HEK293 (cell line): ENCODE results near the gene IL31RA.

Source experiments
- CTCF ChIA-PET: fragments of 350-600 bp; formaldehyde crosslinking; extraction: SDS; loops from one replicate; lab custom pipeline; 2021; ENCODE audit warnings: antibody characterized with exemption; lab: Yijun Ruan, JAX
- POLR2A ChIA-PET: fragments of 300-600 bp; formaldehyde crosslinking; extraction: SDS; loops from one replicate; lab custom pipeline; 2020; ENCODE audit warnings: antibody characterized with exemption, inconsistent platforms; lab: Yijun Ruan, JAX
- H3K27ac ChIP-seq: fragments of 200-500 bp; sonication (Bioruptor generic); 2 replicates; pipeline ENCODE4 v1.5.1; 2014; ENCODE audit warnings: low read depth, low read length, control low read depth, inconsistent platforms; ENCODE audit errors: extremely low read depth
- H3K36me3 ChIP-seq, 2 experiments: fragments of 200-500 bp in 1 of 2; sonication (Bioruptor generic) in 1 of 2; 1 replicate in 1 of 2; 2 replicates in 1 of 2; pipeline ENCODE4 v1.5.1; 2014 to 2017; ENCODE audit warnings: inconsistent platforms in 2 of 2, low read length in 2 of 2; ENCODE audit not compliant: control insufficient read depth in 2 of 2, insufficient read depth in 1 of 2
- H3K4me1 ChIP-seq: fragments of 200-500 bp; sonication (Bioruptor generic); 2 replicates; pipeline ENCODE4 v1.5.1; 2014; ENCODE audit warnings: mild to moderate bottlenecking, low read length, inconsistent platforms; ENCODE audit not compliant: control insufficient read depth, insufficient read depth
- H3K4me3 ChIP-seq: 2 replicates; pipeline ENCODE4 v1.5.1; 2011; ENCODE audit warnings: low read depth, mild to moderate bottlenecking, control low read depth, low read length, moderate library complexity
- H3K9me3 ChIP-seq: fragments of 200-500 bp; sonication (Bioruptor generic); 2 replicates; pipeline ENCODE4 v1.5.1; 2014; ENCODE audit warnings: low read depth, low read length, inconsistent platforms; ENCODE audit not compliant: control insufficient read depth, insufficient read depth
- KLF8 ChIP-seq: fragments of 450-650 bp; formaldehyde crosslinking; IDR thresholded peaks from 2 replicates; pipeline ENCODE4 v1.5.1; 2016; ENCODE audit warnings: missing biosample characterization, missing genetic modification characterization
- MEIS1 ChIP-seq: sonication (generic); formaldehyde crosslinking; IDR thresholded peaks from 2 replicates; pipeline ENCODE4 v1.8.1; 2022; ENCODE audit warnings: missing genetic modification reagents, mild to moderate bottlenecking, borderline replicate concordance
- TRIM28 ChIP-seq: IDR thresholded peaks from 2 replicates; pipeline ENCODE4 v1.6.1; 2011; ENCODE audit warnings: low read length, control low read depth, borderline replicate concordance
- WT1 ChIP-seq: fragments of 450-650 bp; formaldehyde crosslinking; IDR thresholded peaks from 2 replicates; pipeline ENCODE4 v1.5.1; 2016; ENCODE audit warnings: missing biosample characterization, missing genetic modification characterization
- YY1 ChIP-seq: fragments of 450-650 bp; formaldehyde crosslinking; IDR thresholded peaks from 2 replicates; pipeline ENCODE4 v1.5.1; 2018; ENCODE audit warnings: missing biosample characterization, missing genetic modification characterization
- ZBTB20 ChIP-seq: fragments of 450-650 bp; formaldehyde crosslinking; IDR thresholded peaks from 2 replicates; pipeline ENCODE4 v1.5.1; 2016; ENCODE audit warnings: missing biosample characterization, missing genetic modification characterization
- ZBTB21 ChIP-seq: fragments of 450-650 bp; formaldehyde crosslinking; IDR thresholded peaks from 2 replicates; pipeline ENCODE4 v1.5.1; 2017; ENCODE audit warnings: missing biosample characterization, missing genetic modification characterization
- ZFP41 ChIP-seq: fragments of 450-650 bp; formaldehyde crosslinking; IDR thresholded peaks from 2 replicates; pipeline ENCODE4 v1.5.1; 2016; ENCODE audit warnings: missing biosample characterization, missing genetic modification characterization, borderline replicate concordance
- ZNF2 ChIP-seq: fragments of 450-650 bp; formaldehyde crosslinking; IDR thresholded peaks from 2 replicates; pipeline ENCODE4 v1.5.1; 2016; ENCODE audit warnings: missing biosample characterization, missing genetic modification characterization
- ZNF335 ChIP-seq: fragments of 450-650 bp; formaldehyde crosslinking; conservative IDR thresholded peaks from 2 replicates; pipeline ENCODE4 v1.5.1; 2016; ENCODE audit warnings: missing biosample characterization, missing genetic modification characterization
- ZNF391 ChIP-seq: fragments of 450-650 bp; formaldehyde crosslinking; IDR thresholded peaks from 2 replicates; pipeline ENCODE4 v1.5.1; 2016; ENCODE audit warnings: low read depth, missing biosample characterization, missing genetic modification characterization, borderline replicate concordance
- ZNF544 ChIP-seq: fragments of 450-650 bp; formaldehyde crosslinking; IDR thresholded peaks from 2 replicates; pipeline ENCODE4 v1.5.0; 2017; ENCODE audit warnings: missing biosample characterization, missing genetic modification characterization
- ZNF747 ChIP-seq: fragments of 450-650 bp; formaldehyde crosslinking; IDR thresholded peaks from 2 replicates; pipeline ENCODE4 v1.5.1; 2016; ENCODE audit warnings: missing biosample characterization, missing genetic modification characterization
- ZNF830 ChIP-seq: fragments of 450-650 bp; IDR thresholded peaks from 2 replicates; pipeline ENCODE4 v1.5.0; 2018; ENCODE audit warnings: missing biosample characterization, missing genetic modification characterization, low read depth, mild to moderate bottlenecking, moderate library complexity
- TF ChIP-seq, protein P1 (sequence below): fragments of 450-650 bp; formaldehyde crosslinking; IDR thresholded peaks from 2 replicates; pipeline ENCODE4 v1.5.1; 2016; ENCODE audit warnings: missing biosample characterization, missing genetic modification characterization
- TF ChIP-seq, protein P2 (sequence below): fragments of 450-650 bp; formaldehyde crosslinking; IDR thresholded peaks from 2 replicates; pipeline ENCODE4 v1.5.1; 2016; ENCODE audit warnings: missing biosample characterization, missing genetic modification characterization

Gene IL31RA

DNA sequence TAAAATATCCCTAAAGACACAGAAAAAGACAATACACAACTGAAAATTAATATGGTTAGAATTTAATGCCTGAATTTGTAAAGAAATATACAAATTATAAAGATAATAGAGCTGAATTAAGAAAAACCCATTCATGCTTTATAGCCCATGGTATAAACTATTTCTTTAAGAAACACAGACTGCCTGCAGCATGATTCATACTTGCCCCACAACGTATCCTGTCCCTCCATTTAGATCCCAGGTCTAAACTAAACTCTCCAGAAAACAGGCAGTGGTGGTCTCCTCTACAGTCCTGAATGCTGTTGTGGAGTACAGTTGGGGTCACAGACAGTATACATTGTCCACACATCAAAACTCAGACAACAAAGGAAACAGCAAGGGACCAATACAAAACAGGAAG is 118.8 kb downstream of the IL31RA start:
- H3K27ac ChIP-seq, result no peak overlapping the region
- POLR2A ChIA-PET, result no interaction called here
- CTCF ChIA-PET, result interaction anchor here (0.6 to 1.4 kb wide), 2 partner anchors 11 to 33 kb away, joined by 3 to 8 read pairs; no protein-coding TSS in a partner anchor
- H3K4me1 ChIP-seq, result no peaks in the 10 kb centered on the region
- no peaks in the 10 kb centered on the region for H3K9me3 ChIP-seq
- H3K4me3 ChIP-seq, result no peak overlapping the region
- TF ChIP-seq ZNF544, result no peak
- TF ChIP-seq ZFP41 (tag by site-specific recombination), result no peak
- TF ChIP-seq MEIS1 (CRISPR knock-in tag), result no peak
- TF ChIP-seq, protein P1, sequence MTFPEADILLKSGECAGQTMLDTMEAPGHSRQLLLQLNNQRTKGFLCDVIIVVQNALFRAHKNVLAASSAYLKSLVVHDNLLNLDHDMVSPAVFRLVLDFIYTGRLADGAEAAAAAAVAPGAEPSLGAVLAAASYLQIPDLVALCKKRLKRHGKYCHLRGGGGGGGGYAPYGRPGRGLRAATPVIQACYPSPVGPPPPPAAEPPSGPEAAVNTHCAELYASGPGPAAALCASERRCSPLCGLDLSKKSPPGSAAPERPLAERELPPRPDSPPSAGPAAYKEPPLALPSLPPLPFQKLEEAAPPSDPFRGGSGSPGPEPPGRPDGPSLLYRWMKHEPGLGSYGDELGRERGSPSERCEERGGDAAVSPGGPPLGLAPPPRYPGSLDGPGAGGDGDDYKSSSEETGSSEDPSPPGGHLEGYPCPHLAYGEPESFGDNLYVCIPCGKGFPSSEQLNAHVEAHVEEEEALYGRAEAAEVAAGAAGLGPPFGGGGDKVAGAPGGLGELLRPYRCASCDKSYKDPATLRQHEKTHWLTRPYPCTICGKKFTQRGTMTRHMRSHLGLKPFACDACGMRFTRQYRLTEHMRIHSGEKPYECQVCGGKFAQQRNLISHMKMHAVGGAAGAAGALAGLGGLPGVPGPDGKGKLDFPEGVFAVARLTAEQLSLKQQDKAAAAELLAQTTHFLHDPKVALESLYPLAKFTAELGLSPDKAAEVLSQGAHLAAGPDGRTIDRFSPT (tag by site-specific recombination), result no peak
- TF ChIP-seq ZBTB21 (tag by site-specific recombination), result no peak
- no peak for TF ChIP-seq TRIM28
- no peak for TF ChIP-seq YY1
- no peak for TF ChIP-seq ZNF747 (tag by site-specific recombination)
- no peak for TF ChIP-seq WT1
- TF ChIP-seq ZNF2 (tag by site-specific recombination), result no peak
- TF ChIP-seq ZNF335 (tag by site-specific recombination), result no peak
- no peak for TF ChIP-seq ZNF830 (tag by site-specific recombination)
- no peak for TF ChIP-seq KLF8
- no peak for TF ChIP-seq ZNF391 (tag by site-specific recombination)
- no peak for TF ChIP-seq ZBTB20 (tag by site-specific recombination)
- TF ChIP-seq, protein P2, sequence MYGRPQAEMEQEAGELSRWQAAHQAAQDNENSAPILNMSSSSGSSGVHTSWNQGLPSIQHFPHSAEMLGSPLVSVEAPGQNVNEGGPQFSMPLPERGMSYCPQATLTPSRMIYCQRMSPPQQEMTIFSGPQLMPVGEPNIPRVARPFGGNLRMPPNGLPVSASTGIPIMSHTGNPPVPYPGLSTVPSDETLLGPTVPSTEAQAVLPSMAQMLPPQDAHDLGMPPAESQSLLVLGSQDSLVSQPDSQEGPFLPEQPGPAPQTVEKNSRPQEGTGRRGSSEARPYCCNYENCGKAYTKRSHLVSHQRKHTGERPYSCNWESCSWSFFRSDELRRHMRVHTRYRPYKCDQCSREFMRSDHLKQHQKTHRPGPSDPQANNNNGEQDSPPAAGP, result no peak
- peaks cover 6 to 13% of the 10 kb centered on the region in 2 experiments; a peak in 2 of 3 replicates for H3K36me3 ChIP-seq
